GM23338 (cell line): Measurements from ENCODE around the gene LYVE1. TPM values are rescaled to one million over a fixed set of nuclear protein-coding genes. Genes with fewer than 3 reads are reported as not detected.

Experiments
- ATAC-seq: fragments of 200-7000 bp; cut with Tn5 transposase; 3 replicates; pipeline ENCODE4 v1.9.1; 2020
- DNase-seq: peaks from one replicate; pipeline ENCODE4 v3.0.0-alpha.2; 2015; ENCODE audit warnings: low spot score
- H2AFZ ChIP-seq: fragments of 200-600 bp; sonication (generic); 2 replicates; pipeline ENCODE4 v1.8.0; 2016; ENCODE audit warnings: antibody characterized with exemption, mild to moderate bottlenecking, moderate library complexity
- H3F3A ChIP-seq: fragments of 200-600 bp; sonication (generic); replicated peaks from 2 replicates; pipeline ENCODE4 v1.8.0; 2017; ENCODE audit warnings: antibody characterized with exemption, mixed run types, low read depth
- H3K27ac ChIP-seq: fragments of 200-600 bp; sonication (generic); 2 replicates; pipeline ENCODE4 v1.6.1; 2016; ENCODE audit warnings: low read depth
- H3K27me3 ChIP-seq: fragments of 200-600 bp; sonication (generic); 2 replicates; pipeline ENCODE4 v1.8.0; 2016; ENCODE audit warnings: mild to moderate bottlenecking, mixed run types, moderate library complexity; ENCODE audit not compliant: insufficient read depth
- H3K36me3 ChIP-seq: fragments of 200-600 bp; sonication (generic); 2 replicates; pipeline ENCODE4 v1.8.0; 2016; ENCODE audit warnings: mild to moderate bottlenecking; ENCODE audit not compliant: insufficient read depth
- H3K4me1 ChIP-seq: fragments of 200-600 bp; sonication (generic); 2 replicates; pipeline ENCODE4 v1.8.0; 2016; ENCODE audit warnings: mild to moderate bottlenecking, moderate library complexity; ENCODE audit not compliant: insufficient read depth
- H3K4me2 ChIP-seq: fragments of 200-600 bp; sonication (generic); 2 replicates; pipeline ENCODE4 v1.7.1; 2017; ENCODE audit warnings: mixed run types
- H3K4me3 ChIP-seq: fragments of 200-600 bp; sonication (generic); 2 replicates; pipeline ENCODE4 v1.6.1; 2016; ENCODE audit warnings: mixed run types
- H3K79me2 ChIP-seq: fragments of 200-600 bp; sonication (generic); replicated peaks from 2 replicates; pipeline ENCODE4 v1.8.0; 2017; ENCODE audit warnings: mild to moderate bottlenecking; ENCODE audit not compliant: insufficient read depth
- H3K9me2 ChIP-seq: fragments of 200-600 bp; sonication (generic); 2 replicates; pipeline ENCODE4 v1.8.0; 2017; ENCODE audit not compliant: insufficient read depth
- H4K20me1 ChIP-seq: fragments of 200-600 bp; sonication (generic); replicated peaks from 2 replicates; pipeline ENCODE4 v1.8.0; 2017; ENCODE audit warnings: mild to moderate bottlenecking; ENCODE audit not compliant: insufficient read depth
- H3K27ac Mint-ChIP-seq: 2 replicates; pipeline ENCODE4 v1.8.0; 2020; ENCODE audit warnings: inconsistent platforms, mild to moderate bottlenecking, moderate library complexity, mixed read lengths
- H3K27me3 Mint-ChIP-seq: 3 replicates; pipeline ENCODE4 v1.8.0; 2022; ENCODE audit warnings: low read depth, mild to moderate bottlenecking, moderate library complexity, mixed read lengths, inconsistent platforms; ENCODE audit not compliant: insufficient read depth, poor library complexity
- H3K36me3 Mint-ChIP-seq: 3 replicates; pipeline ENCODE4 v1.8.0; 2021; ENCODE audit warnings: low read depth, mild to moderate bottlenecking, inconsistent platforms, moderate library complexity, mixed read lengths
- H3K4me1 Mint-ChIP-seq: 3 replicates; pipeline ENCODE4 v1.8.0; 2020; ENCODE audit warnings: mild to moderate bottlenecking, inconsistent platforms, mixed read lengths
- H3K4me3 Mint-ChIP-seq: 3 replicates; pipeline ENCODE4 v1.8.0; 2021; ENCODE audit warnings: moderate library complexity, mild to moderate bottlenecking, inconsistent platforms, mixed read lengths
- H3K9me3 Mint-ChIP-seq: 3 replicates; pipeline ENCODE4 v1.8.0; 2020; ENCODE audit warnings: moderate library complexity, mild to moderate bottlenecking, inconsistent platforms, mixed read lengths
- CTCF ChIP-seq, 2 experiments: fragments of 200-600 bp in 1 of 2; sonication (generic) in 1 of 2; conservative IDR thresholded peaks; 2 replicates each; pipeline versions ENCODE4 v1.5.1 to v1.6.1; 2016 to 2017; ENCODE audit warnings: antibody characterized with exemption in 2 of 2, low read depth in 2 of 2, mild to moderate bottlenecking in 2 of 2, moderate library complexity in 1 of 2
- ETS1 ChIP-seq: IDR thresholded peaks from 2 replicates; pipeline ENCODE4 v1.6.1; 2016; ENCODE audit warnings: antibody characterized with exemption
- EZH2phosphoT487 ChIP-seq: fragments of 200-600 bp; sonication (generic); IDR thresholded peaks from one replicate; pipeline ENCODE4 v1.8.1; 2018; ENCODE audit warnings: antibody characterized with exemption; ENCODE audit not compliant: unreplicated experiment
- JUNB ChIP-seq: IDR thresholded peaks from one replicate; pipeline ENCODE4 v1.6.1; 2016; ENCODE audit warnings: antibody characterized with exemption; ENCODE audit not compliant: unreplicated experiment
- NANOG ChIP-seq: IDR thresholded peaks from 2 replicates; pipeline ENCODE4 v1.6.1; 2016; ENCODE audit warnings: antibody characterized with exemption, borderline replicate concordance
- POLR2AphosphoS5 ChIP-seq: IDR thresholded peaks from 2 replicates; pipeline ENCODE4 v1.6.1; 2016; ENCODE audit warnings: antibody characterized with exemption, low read depth
- REST ChIP-seq: IDR thresholded peaks from one replicate; pipeline ENCODE4 v1.6.1; 2018; ENCODE audit warnings: antibody characterized with exemption; ENCODE audit not compliant: unreplicated experiment
- STAT1 ChIP-seq: IDR thresholded peaks from one replicate; pipeline ENCODE4 v1.6.1; 2016; ENCODE audit warnings: antibody characterized with exemption; ENCODE audit not compliant: unreplicated experiment
- ZNF114 ChIP-seq: fragments of 250-450 bp; sonication (Bioruptor Pico); IDR thresholded peaks from 2 replicates; pipeline ENCODE4 v1.5.0; 2020; ENCODE audit warnings: mild to moderate bottlenecking, moderate library complexity
- ZNF331 ChIP-seq: fragments of 250-450 bp; sonication (Bioruptor Pico); IDR thresholded peaks from 2 replicates; pipeline ENCODE4 v1.5.0; 2020; ENCODE audit warnings: low read depth, mild to moderate bottlenecking, moderate library complexity
- polyA plus RNA-seq: library from polyadenylated mRNA; unstranded; fragments of >200 nt; fragmentation: Nextera tagmentation; extraction: Ambion mirVana; gene quantifications from 2 replicates; pipeline ENCODE4 v1.2.1, GENCODE V29; 2016
- total RNA-seq: library from RNA; depleted of rRNA; stranded (reverse); fragments of >200 nt; shearing (Covaris generic); gene quantifications from 2 replicates; pipeline ENCODE4 v1.2.3, GENCODE V29; 2014

Gene LYVE1
- total and polyA plus RNA-seq, 2 experiments from 2014 or later = 0.94 TPM; not detected in 1

GRCh38 chr11:10561043-10561818 is 7.2 kb downstream of the LYVE1 start:
- Histone ChIP-seq H4K20me1 (no peaks in the 10 kb centered on the region), H3K27ac (no peak overlapping the region), H3K4me1 (no peaks in the 10 kb centered on the region), H3K4me3 (no peak overlapping the region), H3K4me2 (no peak overlapping the region), H3K9me2 (no peaks in the 10 kb centered on the region), H3K36me3 (no peaks in the 10 kb centered on the region), H3F3A (no peaks in the 10 kb centered on the region), H3K27me3 (no peaks in the 10 kb centered on the region), H3K79me2 (no peaks in the 10 kb centered on the region), H2AFZ (no peak overlapping the region)
- no peaks in the 10 kb centered on the region for H3K36me3 Mint-ChIP-seq
- DNase-seq (no peak), ATAC-seq (no peak)
- H3K4me1 Mint-ChIP-seq = peaks cover 2% of the 10 kb centered on the region; the same call in 1 of the 3 replicates
- H3K9me3 Mint-ChIP-seq = no peaks in the 10 kb centered on the region
- H3K27ac Mint-ChIP-seq = no peak overlapping the region
- TF ChIP-seq STAT1 = no peak
- no peak for TF ChIP-seq ZNF114 (CRISPR knock-in tag)
- TF ChIP-seq REST = no peak
- no peak for TF ChIP-seq CTCF (conservative IDR thresholded peaks at IDR 0.05; ENCODE audit: low read depth in 2 of 2)
- no peak for TF ChIP-seq EZH2phosphoT487
- no peak for TF ChIP-seq ZNF331 (CRISPR knock-in tag)
- TF ChIP-seq JUNB = no peak
- TF ChIP-seq ETS1 = no peak
- no peak for TF ChIP-seq NANOG
- TF ChIP-seq POLR2AphosphoS5 = no peak
- H3K27me3 Mint-ChIP-seq = peaks cover 2% of the 10 kb centered on the region
- H3K4me3 Mint-ChIP-seq = no peak overlapping the region
